Astrocyte (in vitro differentiated cells and primary cell): ENCODE results near the gene STK24.

Experiments used
- EZH2 ChIP-seq: IDR thresholded peaks from 2 replicates; pipeline ENCODE4 v1.6.1; 2012; ENCODE audit warnings: mild to moderate bottlenecking, low read length, inconsistent platforms; ENCODE audit not compliant: insufficient read depth
- TF ChIP-seq, protein P1 (sequence below): IDR thresholded peaks from 2 replicates; pipeline ENCODE4 v1.5.1; 2011; ENCODE audit warnings: low read depth, mild to moderate bottlenecking, inconsistent platforms, low read length, moderate library complexity; ENCODE audit not compliant: insufficient read depth

- TF ChIP-seq, protein P1, sequence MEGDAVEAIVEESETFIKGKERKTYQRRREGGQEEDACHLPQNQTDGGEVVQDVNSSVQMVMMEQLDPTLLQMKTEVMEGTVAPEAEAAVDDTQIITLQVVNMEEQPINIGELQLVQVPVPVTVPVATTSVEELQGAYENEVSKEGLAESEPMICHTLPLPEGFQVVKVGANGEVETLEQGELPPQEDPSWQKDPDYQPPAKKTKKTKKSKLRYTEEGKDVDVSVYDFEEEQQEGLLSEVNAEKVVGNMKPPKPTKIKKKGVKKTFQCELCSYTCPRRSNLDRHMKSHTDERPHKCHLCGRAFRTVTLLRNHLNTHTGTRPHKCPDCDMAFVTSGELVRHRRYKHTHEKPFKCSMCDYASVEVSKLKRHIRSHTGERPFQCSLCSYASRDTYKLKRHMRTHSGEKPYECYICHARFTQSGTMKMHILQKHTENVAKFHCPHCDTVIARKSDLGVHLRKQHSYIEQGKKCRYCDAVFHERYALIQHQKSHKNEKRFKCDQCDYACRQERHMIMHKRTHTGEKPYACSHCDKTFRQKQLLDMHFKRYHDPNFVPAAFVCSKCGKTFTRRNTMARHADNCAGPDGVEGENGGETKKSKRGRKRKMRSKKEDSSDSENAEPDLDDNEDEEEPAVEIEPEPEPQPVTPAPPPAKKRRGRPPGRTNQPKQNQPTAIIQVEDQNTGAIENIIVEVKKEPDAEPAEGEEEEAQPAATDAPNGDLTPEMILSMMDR = no peak
- TF ChIP-seq EZH2 = no peak
Observed at GRCh38 chr13:98446234-98446621, 130.7 kb downstream of the STK24 start.
